ENCODE data around the gene GALNT9.
"Not testable (repeated sequence)": the region's sequence is repeated elsewhere in the genome, so short reads cannot be mapped to it uniquely, and the experiment has no call there.

GALNT9 gene

GRCh38 chr12:132312516-132312915, 16.9 kb downstream of the GALNT9 start:
- DNase-seq (ENCODE audit: low spot score), result no peak

GRCh38 chr12:132311201-132311915, 18.0 kb downstream of the GALNT9 start:
- DNase-seq (ENCODE audit: low spot score), result no peak

- DNase-seq (ENCODE audit: low spot score), result no peak
These were observed 19.0 kb downstream of the GALNT9 start for GRCh38 chr12:132310181-132311040.

GRCh38 chr12:132309596-132310086, 19.7 kb downstream of the GALNT9 start:
- no peak for DNase-seq (ENCODE audit: low spot score)

- no peak for DNase-seq (ENCODE audit: low spot score)
These were observed 20.4 kb downstream of the GALNT9 start for GRCh38 chr12:132308853-132309595.

- no peak for DNase-seq (ENCODE audit: low spot score)
These were observed 21.2 kb downstream of the GALNT9 start for GRCh38 chr12:132307976-132308852.

- no peak for DNase-seq (ENCODE audit: low spot score)
These were observed 22.6 kb downstream of the GALNT9 start for GRCh38 chr12:132306885-132307191.

GRCh38 chr12:132305991-132306884, 23.2 kb downstream of the GALNT9 start:
- peak; percentile 33 for DNase-seq (ENCODE audit: low spot score)

- DNase-seq (ENCODE audit: low spot score), result no peak
These were observed 23.8 kb downstream of the GALNT9 start for GRCh38 chr12:132305560-132305966.

- not testable (repeated sequence) for DNase-seq (ENCODE audit: low spot score)
These were observed 24.5 kb downstream of the GALNT9 start for GRCh38 chr12:132304866-132305265.

- not testable (repeated sequence) for DNase-seq (ENCODE audit: low spot score)
These were observed 25.5 kb downstream of the GALNT9 start for GRCh38 chr12:132303853-132304373.

GRCh38 chr12:132302466-132303358, 26.7 kb downstream of the GALNT9 start:
- DNase-seq (ENCODE audit: low spot score), result no peak

GRCh38 chr12:132300789-132301722, 28.3 kb downstream of the GALNT9 start:
- DNase-seq (ENCODE audit: low spot score), result no peak

GRCh38 chr12:132296063-132296462, 33.3 kb downstream of the GALNT9 start:
- no peak for DNase-seq (ENCODE audit: low spot score)

GRCh38 chr12:132295561-132295960, 33.8 kb downstream of the GALNT9 start:
- DNase-seq (ENCODE audit: low spot score), result not testable (repeated sequence)

- DNase-seq (ENCODE audit: low spot score), result no peak
These were observed 34.3 kb downstream of the GALNT9 start for GRCh38 chr12:132295101-132295526.

- DNase-seq (ENCODE audit: low spot score), result no peak
These were observed 35.0 kb downstream of the GALNT9 start for GRCh38 chr12:132294121-132295034.
